Measurements from ENCODE around the gene DPP6. TPM values are rescaled to one million over a fixed set of nuclear protein-coding genes. Genes with fewer than 3 reads are reported as not detected.

Gene DPP6
- total RNA-seq, 1 donor: under 0.01 TPM

DNA sequence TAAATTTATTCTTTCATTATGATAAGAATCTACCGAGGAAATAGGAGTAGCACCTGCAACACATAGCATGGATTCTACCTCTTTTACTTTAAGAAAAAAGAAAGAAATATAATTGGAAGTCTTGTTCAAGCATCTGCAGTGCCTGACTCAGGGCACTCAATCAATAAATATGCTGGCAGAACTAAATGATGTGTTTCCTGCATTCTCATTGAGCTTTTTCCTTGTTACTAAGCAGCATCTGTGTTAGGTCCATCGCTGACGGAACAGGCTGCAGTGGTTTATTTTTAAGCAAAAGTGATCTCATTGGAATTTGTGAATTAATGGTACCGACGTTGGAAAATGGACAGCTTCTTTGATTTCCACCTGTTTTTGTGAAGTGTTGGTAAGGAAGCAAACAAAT lies 417.5 kb downstream of the DPP6 start:
- no peak for TF ChIP-seq CTCF (IDR thresholded peaks at IDR 0.05; ENCODE audit: insufficient read depth, low read depth, low read length)
- no peak for DNase-seq (ENCODE audit: low read depth)
- H3K4me3 ChIP-seq (ENCODE audit: low read depth, low read length): no peak overlapping the region

DNA sequence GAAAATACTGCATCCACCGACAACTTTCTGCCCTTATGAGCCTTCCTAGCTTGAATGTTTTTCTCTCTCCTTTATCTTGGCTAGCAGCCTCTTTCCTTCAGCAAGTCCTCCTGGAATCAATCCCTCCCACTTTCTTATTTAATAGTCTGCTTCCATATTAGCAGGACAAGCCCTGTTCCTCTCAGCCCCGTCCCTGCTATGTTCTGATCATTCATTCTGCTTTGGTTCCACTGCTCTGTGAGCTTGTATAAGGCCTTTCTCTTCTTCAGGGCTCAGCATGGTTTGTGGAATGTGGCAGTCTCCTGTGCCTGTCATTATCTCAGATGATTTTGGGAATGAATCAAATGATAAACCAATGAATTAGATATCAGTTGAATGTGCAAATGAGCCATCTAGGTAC lies 420.1 kb downstream of the DPP6 start:
- no peak for DNase-seq (ENCODE audit: low read depth)
- no peak overlapping the region for H3K4me3 ChIP-seq (ENCODE audit: low read depth, low read length)
- no peak for TF ChIP-seq CTCF (IDR thresholded peaks at IDR 0.05; ENCODE audit: insufficient read depth, low read depth, low read length)

GRCh38 chr7:154473360-154473759 lies 421.2 kb downstream of the DPP6 start:
- TF ChIP-seq CTCF (IDR thresholded peaks at IDR 0.05; ENCODE audit: insufficient read depth, low read depth, low read length): no peak
- no peak overlapping the region for H3K4me3 ChIP-seq (ENCODE audit: low read depth, low read length)
- DNase-seq (ENCODE audit: low read depth): no peak

- no peak for TF ChIP-seq CTCF (IDR thresholded peaks at IDR 0.05; ENCODE audit: insufficient read depth, low read depth, low read length)
- DNase-seq (ENCODE audit: low read depth): no peak
Observed at GRCh38 chr7:154474903-154475520, 422.8 kb downstream of the DPP6 start.

GRCh38 chr7:154475864-154476263 lies 423.7 kb downstream of the DPP6 start:
- no peak for DNase-seq (ENCODE audit: low read depth)
- no peak for TF ChIP-seq CTCF (IDR thresholded peaks at IDR 0.05; ENCODE audit: insufficient read depth, low read depth, low read length)
- no peak overlapping the region for H3K4me3 ChIP-seq (ENCODE audit: low read depth, low read length)

More at GRCh38 chr7:154474903-154475520, 422.8 kb downstream of the DPP6 start:
- H3K4me3 ChIP-seq (ENCODE audit: low read depth, low read length): no peak overlapping the region

GRCh38 chr7:154480817-154481216 lies 428.6 kb downstream of the DPP6 start:
- TF ChIP-seq CTCF (IDR thresholded peaks at IDR 0.05; ENCODE audit: insufficient read depth, low read depth, low read length): no peak
- DNase-seq (ENCODE audit: low read depth): no peak
- no peak overlapping the region for H3K4me3 ChIP-seq (ENCODE audit: low read depth, low read length)

DNA sequence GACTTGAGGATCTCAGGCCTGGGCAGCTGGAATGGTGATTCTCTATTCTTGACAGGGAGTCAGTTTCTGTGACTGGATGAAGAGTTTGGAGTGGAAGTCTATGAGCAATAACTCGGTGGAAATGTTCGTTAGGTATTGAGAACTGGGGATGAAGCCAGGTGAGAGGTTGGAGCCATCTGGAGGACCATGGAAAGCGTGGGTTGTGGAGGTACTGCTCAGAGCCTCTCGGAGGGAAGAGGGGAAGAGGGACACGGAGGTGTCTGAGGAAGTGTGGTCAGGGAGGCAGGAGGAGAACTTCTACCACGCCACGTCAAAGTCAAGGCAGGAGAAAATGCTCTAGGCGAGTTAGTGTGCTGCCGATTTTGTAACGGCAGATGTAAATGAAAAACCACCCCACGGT lies 430.7 kb downstream of the DPP6 start:
- H3K4me3 ChIP-seq (ENCODE audit: low read depth, low read length): no peak overlapping the region
- DNase-seq (ENCODE audit: low read depth): no peak
- TF ChIP-seq CTCF (IDR thresholded peaks at IDR 0.05; ENCODE audit: insufficient read depth, low read depth, low read length): no peak
